Dermis blood vessel endothelial cell (primary cell): Measurements from ENCODE around the gene SUMO2. TPM values are rescaled to one million over a fixed set of nuclear protein-coding genes. Genes with fewer than 3 reads are reported as not detected.
A peak's percentile ranks its signal among the peaks of the same experiment; 100 is the strongest.
"Not testable (repeated sequence)": the region's sequence is repeated elsewhere in the genome, so short reads cannot be mapped to it uniquely, and the experiment has no call there.

Source experiments
- DNase-seq: peaks from one replicate; pipeline ENCODE4 v3.0.0; 2010
- total RNA-seq: library from RNA; depleted of rRNA; stranded (reverse); fragments of >200 nt; gene quantifications from 2 replicates; pipeline ENCODE4 v1.2.3, GENCODE V29; 2014

The SUMO2 gene
- total RNA-seq, 1 donor from 2014 or later, result 134 TPM

DNA sequence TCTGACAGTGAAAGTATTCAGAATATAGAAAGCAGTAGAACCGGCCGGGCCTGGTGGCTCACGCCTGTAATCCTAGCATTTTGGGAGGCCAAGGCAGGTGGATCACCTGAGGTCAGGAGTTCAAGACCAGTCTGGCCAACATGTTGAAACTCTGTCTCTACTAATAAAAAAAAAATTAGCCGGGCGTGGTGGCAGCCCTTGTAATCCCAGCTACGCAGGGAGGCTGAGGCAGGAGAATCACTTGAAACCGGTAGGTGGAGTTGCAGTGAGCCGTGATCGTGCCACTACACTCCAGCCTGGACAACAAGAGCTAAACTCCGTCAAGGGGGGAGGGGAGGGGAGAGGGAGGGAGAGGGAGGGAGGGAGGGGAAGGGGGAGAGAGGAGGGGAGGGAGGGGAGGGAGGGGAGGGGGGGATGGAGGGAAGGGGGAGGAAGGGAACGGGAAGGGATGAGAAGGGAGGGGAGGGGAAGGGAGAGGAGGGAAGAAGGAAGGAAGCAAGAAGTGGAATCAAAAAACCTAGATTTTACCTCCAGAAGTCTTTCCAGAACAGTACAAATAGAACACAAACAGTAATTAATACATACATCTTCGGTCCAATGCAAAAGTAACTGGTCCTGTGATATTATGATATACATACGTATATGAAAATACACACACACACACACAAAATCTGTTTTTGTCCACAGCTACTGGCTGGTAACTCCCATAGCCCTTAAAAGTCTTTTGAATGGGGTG lies 40.4 kb downstream of the SUMO2 start:
- DNase-seq, result no peak

DNA sequence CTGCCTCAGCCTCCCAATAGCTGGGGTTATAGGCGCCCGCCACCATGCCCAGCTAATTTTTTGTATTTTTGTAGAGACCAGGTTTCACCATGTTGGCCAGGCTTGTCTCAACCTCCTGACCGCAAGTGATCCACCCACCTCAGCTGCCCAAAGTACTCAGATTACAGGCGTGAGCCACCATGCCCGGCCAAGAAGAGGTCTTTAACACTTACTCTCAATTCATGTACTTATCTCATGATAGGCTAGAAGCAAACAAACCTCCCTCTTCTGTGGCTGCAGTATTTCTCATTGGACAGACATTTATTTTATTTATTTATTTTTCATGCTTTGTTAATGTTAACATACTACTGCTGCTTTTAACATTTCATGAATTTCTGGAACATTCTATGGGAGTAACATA lies 44.2 kb downstream of the SUMO2 start:
- DNase-seq, result no peak

DNA sequence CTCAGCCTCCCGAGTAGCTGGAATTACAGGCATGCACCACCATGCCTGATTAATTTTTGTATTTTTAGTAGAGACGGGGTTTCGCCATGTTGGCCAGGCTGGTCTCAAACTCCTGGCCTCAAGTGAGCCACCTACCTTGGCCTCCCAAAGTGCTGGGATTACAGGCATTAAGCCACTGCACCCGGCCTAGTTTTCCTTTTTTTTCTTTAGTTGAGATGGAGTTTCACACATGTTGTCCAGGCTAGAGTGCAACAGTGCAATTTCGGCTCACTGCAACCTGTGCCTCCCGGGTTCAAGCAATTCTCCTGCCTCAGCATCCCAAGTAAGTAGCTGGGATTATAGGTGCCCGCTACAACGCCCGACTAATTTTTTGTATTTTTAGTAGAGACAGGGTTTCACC lies 45.0 kb downstream of the SUMO2 start:
- not testable (repeated sequence) for DNase-seq

DNA sequence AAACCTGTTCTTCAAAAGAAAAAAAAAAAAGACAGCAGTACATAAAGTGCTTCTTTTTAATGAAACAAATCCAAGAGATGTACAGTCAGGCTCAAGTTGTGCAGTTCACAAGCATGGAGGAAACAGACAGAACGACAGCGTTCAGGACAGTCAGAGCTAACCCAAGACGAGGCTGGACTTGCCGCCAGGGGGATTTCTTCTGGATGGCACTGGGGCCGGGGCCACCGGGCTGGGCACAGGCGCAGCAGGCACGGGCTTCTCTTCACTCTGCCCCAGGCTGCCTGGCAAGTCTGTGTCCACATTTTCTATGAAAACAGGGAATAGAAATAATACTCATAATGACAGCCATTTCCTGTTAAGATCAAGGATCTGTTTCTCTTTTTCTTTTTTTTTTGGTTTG lies 46.8 kb downstream of the SUMO2 start:
- DNase-seq, result no peak

DNA sequence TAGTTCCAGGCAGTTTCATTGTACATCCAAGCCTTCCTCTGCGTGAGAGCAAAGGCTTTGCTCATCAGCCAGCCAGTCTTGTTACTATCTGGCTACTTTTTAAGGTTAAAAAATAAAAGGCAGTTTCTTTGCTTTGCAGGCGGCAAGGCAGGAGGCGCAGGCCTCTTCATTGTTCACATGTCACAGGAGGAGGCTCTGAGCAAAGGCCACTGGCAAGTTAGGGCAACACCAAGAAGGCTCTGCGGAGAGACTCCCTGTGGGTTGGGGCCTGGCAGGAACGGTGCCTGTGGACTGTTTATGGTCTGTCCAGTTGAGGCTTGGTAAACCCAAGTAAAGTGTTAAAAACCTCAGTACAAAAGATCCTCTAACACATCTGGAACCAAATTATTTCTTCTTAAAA lies 47.3 kb downstream of the SUMO2 start:
- DNase-seq, result no peak

DNA sequence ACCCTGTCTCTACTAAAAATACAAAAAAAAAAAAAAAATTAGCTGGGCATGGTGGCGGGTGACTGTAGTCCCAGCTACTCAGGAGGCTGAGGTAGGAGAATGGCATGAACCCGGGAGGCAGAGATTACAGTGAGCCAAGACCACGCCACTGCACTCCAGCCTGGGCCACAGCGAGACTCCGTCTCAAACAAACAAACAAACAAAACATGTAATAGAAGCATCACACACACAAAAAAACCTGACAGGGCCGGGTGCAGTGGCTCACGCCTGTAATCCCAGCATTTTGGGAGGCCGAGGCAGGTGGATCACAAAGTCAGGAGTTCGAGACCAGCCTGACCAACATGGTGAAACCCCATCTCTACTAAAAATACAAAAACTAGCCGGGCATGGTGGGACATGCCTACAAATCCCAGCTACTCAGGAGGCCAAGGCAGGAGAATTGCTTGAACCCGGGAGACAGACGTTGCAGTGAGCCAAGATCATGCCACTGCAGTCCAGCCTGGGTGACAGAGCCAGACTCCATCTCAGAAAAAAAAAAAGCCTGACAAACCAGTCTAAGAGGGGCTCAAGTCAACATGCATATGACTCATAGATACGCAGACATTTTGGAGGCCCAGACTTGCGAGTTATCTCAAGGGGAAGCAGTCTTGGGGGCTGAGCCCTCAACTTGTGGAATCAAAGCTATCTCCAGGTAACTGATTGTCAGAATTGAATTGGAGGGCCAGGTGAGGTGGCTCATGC lies 49.0 kb downstream of the SUMO2 start:
- not testable (repeated sequence) for DNase-seq

DNA sequence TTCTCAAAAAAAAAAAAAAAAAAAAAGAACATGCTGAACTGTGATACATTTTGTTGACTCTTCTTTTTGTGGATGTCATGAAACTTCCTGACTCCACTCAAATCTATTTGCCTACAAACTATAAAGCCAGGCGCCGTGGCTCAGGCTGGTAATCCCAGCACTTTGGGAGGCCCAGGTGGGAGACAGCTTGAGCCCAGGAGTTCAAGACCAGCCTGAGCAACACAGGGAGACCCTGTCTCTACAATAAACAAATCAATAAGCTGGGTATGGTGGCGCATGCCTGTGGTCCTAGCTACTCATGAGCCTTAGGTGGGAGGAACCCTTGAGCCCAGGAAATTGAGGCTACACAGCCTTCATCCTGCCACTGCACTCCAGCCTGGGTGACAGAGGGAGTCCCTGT lies 49.8 kb downstream of the SUMO2 start:
- DNase-seq, result no peak

DNA sequence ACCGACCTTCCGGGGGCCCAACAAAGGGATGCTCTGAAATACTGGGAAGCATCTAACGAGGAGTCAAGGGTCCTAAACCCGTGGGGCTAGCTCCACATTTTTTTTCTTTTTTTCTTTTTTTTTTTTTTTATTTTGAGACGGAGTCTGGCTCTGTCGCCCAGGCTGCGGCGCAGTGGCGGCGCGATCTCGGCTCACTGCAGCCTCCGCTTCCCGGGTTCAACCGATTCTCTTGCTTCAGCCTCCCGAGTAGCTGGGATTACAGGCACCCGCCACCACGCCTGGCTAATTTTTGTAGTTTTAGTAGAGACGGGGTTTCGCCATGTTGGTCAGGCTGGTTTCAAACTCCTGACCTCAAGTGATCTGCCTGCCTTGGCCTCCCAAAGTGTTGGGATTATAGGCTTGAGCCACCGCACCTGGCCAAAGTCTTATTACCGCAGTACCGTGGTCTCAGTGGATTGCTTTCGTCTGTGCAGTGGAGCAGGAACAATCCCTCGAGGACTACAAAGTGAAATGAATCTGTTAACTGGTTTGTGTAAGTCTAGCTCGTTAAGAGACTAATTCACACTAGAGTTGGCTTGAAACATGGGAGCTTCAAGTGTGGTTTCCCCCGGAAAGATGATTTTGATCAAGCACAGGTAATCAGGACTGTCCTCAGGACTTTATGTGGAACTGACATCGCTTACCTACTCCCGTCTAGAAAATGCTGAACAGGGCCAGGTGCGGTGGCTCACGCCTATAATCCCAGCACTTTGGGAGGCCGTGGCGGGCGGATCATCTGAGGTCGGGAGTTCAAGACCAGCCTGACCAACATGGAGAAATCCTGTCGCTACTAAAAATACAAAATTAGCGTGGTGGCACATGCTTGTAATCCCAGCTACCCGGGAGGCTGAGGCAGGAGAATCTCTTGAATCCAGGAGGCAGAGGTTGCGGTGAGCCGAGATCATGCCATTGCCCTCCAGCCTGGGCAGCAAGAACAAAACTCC lies 50.5 kb downstream of the SUMO2 start:
- DNase-seq, result not testable (repeated sequence)

DNA sequence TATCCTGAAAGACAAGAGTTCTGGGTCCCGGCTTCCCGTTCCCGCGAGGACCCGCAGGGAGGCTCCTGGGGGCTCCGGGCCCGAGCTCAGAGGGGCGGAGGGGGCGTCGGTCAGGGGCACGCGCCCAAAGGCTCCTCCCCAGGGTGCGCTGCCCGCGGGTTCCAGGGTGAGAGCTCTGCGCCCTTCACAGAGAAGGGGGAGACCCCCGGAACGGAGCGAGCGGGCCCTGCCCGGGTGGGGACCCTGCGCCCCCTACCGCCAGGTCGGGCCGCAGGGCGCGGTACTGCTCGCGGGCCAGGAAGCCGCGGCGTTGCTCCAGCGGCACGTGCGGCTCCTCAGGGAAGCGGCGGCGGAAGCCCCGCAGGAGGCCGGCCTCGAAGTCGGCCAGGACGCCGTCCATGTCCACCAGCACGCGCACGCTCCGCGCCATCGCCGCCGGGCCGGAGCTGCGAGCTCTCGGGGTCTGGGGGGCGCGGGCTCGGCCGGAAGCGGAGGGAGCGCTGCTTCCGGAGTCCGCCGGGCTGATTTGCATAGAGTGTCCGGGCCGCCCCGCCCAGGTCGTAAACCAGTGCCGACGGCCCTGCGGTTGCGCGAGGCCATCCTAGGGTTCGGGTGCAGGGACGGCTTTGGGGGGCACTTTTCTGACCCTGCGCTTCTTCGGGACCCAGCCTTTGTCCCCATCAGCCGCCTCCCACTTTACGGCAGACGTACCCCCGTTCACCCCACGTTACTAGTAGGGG lies 51.3 kb downstream of the SUMO2 start, which contains the start of gene NT5C:
Gene NT5C (minus strand): TSS at position 465 of the 740 bp plus-strand sequence. CDS start 35 bp downstream, at position 430.
- peak; percentile 79 for DNase-seq

DNA sequence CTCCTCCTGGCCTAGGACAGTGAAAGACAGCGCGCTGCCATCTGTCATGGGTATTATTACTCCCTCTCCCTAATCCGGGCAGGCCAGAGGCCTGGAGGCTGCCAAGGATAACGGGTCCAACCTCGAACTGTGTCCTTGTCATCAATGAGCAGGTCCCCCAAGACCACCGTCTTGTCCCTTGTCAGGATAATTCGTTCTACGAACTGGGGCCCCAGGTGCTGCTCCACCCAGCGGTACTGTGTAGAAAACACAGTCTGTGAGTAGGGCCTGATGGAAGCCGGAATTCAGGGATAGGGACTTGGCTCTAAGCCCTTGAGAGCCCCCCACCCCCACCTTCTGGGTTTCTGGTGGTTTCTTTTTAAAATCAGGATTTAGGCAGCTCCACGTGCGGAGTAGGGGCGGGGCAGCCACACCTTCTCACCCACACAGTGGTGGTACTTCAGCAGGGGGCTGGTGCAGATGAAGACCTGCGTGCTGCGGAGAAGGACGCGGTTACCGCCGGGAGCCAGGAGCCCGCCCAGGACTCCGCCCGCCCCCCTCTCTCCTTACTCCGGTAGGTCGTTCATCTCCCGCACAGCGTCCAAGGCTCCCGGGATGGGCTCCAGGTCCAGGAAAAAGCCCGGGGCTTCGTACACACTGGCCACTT lies 52.0 kb downstream of the SUMO2 start:
- DNase-seq, result peak; percentile 79

DNA sequence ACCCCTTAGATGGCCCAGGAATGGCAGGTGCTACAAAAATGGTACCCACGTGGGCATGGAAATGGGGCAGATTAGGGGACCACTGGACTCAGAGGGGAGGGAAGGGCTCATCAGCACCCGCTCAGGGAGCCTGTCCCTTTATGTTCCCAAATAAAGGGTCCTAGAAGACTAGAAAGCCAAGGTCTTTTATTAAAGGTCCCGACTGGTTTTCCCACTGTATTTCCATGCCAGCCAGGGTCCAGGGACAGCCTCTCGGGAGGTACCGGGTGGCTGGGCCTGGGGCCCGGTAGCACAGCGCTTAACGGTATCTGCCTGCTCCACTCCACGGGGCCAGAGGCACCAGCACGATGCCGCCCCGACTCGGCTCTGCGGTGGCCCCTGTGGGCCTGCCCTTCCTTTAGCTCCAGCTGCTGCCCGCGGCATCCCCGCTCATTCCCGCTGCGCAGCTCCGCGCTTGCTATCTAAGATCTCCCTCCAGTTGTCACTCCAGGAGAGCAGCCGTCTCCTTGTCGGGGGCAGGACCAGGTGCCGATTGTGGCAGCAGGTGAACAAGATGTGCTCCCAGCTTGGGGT lies 52.6 kb downstream of the SUMO2 start:
- DNase-seq, result no peak

DNA sequence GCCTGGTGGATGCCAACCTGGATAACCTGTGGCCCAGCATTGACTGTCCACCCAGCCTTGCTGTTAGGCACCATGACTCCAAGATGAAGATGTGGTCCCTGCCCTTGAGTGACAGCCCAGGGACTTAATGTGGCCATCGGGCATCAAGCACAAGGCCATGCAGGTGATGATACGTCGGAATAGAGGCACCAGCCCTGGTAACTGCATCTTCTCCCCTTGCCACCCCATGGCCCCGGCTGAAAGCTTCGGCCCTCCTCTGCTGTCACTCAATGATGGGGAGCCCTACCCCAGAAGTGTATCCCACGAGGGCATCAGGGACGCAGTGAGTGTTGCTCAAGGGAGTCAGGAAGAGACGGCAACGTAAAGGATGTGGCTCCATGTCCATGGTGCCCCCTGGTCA lies 53.2 kb downstream of the SUMO2 start:
- DNase-seq, result no peak

DNA sequence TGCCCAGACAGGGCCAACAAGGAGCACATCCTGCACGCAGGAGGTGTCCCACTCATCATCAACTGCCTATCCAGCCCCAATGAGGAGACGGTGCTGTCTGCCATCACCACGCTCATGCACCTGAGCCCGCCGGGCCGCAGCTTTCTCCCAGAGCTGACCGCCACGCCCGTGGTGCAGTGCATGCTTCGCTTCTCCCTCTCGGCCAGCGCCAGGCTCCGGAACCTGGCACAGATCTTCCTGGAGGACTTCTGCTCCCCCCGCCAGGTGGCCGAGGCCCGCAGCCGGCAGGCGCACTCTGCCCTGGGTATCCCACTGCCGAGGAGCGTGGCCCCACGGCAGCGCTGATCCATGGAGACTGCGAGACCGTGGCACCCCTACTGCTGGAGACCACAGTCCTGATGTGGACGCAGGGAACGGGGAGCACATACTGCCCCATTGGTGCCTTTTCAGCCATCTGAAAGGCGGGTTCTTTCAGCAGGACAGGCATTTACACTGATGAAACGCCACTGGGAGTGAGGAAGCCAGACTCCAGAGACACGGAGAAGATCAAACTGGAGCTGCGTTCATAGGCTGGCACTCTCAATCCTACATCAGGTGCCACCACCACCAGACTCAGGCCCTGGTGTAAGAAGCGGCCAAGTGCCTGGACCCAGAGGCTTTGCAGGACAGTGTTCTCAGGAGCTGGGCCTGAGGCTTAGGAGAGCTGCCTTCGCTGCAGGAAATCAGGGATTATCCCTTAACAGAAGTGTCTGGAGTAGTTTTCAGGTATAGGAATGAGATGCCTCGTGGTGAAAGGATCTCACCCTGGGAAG lies 53.9 kb downstream of the SUMO2 start:
- no peak for DNase-seq

DNA sequence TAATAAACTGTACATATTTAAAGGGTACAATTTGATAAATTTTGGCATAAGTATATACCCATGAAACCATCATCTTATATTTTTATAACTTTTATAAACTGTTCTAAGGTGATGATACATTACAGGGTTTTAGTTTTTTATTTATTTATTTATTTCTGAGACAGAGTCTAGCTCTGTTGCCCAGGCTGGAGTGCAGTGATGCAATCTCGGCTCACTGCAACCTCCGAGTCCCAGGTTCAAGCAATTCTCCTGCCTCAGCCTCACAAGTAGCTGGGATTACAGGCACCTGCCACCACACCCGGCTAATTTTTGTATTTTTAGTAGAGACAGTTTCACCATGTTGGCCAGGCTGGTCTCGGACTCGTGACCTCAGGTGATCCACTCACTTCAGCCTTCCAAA lies 54.8 kb downstream of the SUMO2 start:
- DNase-seq, result not testable (repeated sequence)

DNA sequence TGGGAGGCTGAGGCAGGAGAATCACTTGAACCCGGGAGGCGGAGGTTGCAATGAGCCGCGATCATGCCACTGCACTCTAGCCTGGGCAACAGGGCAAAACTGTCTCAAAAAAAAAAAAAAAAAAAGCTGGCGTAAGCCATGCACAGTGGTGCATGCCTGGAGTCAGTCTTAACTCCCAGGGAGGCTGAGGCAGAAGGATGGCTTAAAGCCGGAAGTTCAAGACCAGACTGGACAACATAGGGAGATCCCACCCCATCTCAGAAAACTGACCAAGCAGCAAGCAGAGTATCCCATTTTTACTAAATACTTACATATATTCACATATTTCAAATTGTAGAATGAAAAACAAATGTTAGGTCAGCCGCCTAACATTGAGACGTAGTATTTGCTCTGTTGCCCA lies 55.8 kb downstream of the SUMO2 start:
- DNase-seq, result no peak

DNA sequence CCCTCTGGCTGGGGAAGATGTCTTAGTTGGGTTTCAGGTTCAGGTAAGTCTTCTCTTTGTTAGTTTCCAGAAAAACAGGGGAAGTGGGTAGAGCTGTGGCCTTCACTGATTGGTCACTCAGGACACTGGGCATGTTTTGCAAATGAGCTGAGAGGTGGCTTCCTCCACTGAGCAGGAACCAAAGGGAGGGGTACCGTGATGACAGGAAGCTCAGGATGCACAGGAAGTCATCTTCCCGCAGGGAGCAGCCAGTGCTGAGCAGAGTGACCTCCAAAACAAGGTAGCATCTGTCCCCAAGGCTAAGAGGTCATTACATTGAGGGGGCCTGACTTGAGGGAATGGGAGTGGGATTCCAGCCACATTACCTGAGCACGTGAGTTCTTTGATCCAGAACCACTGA lies 56.8 kb downstream of the SUMO2 start:
- DNase-seq, result no peak

DNA sequence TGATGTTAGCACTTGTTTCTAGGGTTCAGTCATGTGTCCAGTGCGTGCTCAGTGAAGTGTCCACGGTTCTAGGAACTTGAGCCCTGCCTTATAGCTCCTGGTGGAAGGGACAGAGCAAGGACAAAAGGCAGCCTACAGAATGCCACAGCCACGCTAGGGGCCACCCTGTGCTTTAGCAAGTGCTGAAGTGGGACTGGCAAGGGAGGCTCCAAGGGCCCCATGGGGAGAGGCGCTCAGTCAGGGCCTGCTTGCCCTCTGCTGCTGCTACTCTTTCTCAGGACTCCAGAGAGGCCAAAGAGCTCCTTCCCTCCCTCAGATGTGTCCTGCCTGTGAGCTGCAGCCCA lies 58.0 kb downstream of the SUMO2 start:
- no peak for DNase-seq

DNA sequence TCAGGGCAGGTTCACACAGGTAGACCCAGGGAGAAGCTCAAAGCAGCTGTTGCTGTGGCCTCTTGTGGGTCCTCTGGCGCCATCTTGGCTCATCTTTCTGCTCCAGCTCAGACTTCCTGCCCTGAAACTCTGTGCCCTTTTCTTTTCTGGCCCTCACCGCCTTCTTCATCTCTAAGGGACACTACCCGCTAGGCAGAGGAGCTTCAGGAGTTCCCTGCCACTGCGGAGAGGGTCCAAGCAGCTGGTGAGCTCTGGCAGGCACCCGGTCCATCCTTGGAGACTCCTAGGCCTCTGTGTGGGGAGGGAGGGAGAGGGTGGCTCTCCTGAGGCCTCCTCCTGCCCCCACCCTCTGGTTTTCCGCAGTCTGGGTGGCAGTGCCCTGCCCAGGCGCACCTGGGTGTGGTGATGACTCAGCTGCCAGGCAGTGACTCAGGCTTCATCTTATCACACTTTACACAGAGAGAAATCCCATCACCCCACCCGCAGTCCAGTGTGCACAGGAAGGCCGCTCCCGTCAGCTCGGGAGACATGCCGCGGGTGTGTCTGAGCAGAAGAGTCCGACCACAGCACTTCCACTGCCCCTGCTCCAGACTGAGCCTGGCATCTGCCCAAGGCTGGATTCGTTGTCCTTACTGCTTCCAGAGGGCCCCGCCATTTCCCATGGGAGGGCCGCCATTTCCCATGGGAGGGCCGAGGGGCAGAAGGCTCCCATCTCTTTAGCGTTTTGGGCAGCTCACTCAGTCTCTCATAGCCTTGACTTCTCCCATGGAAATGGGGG lies 58.5 kb downstream of the SUMO2 start:
- DNase-seq, result peak; percentile 83

DNA sequence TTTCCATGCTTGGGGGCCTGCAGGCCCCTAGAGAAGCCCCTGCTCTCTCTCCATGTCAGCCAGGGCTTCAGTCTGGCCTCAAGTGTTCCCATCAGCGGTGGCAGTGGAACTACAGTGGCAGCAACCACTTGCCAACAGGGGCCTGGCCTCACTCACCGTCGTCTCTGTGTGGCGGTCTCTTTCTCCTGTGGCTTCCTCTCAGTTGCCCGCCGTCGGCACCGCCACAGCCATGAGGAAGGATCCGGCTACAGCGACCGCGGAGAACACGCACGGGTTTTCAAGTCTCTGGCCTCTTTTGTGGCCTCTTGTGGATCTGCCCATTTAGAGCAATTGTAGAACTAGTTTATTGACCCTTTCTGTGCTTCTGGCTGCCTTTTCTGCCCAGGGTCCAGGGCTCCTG lies 64.5 kb downstream of the SUMO2 start:
- no peak for DNase-seq

DNA sequence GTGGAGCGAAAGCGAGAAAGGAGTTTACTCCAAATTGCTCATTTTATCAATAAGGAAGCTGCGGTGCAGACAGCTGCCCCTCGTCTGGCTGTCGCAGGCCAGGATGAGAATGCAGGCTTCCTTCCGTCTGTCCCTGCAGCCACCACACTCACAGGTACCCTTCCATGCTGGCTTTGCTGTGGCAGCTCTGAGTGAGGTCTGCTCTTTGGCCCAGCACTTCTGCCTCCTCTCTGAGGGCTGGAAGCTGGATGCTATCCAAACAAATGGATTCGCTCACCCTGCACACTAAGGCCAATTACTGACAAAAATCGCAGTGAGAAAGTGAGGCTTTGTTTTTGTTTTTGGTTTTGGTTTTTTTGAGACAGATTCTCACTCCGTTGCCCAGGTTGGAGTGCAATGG lies 66.0 kb downstream of the SUMO2 start:
- DNase-seq, result no peak
